Erythroblast (primary cell): ENCODE data around the gene TUB.

Source experiments
- GATA1 ChIP-seq: IDR thresholded peaks from 2 replicates; pipeline ENCODE4 v1.6.1; 2011; ENCODE audit warnings: low read depth, mild to moderate bottlenecking, control low read depth, low read length, moderate library complexity
- POLR2A ChIP-seq: IDR thresholded peaks from 2 replicates; pipeline ENCODE4 v1.6.1; 2011; ENCODE audit warnings: mild to moderate bottlenecking, low read length

GRCh38 chr11:8105666-8106065, 24.7 kb downstream of the TUB start:
- TF ChIP-seq POLR2A (no peak), GATA1 (no peak)
